Mucosa of stomach (tissue), 1 donor: ENCODE data around the gene ITGA3.

Experiments used
- H3K27me3 ChIP-seq: one replicate; pipeline ENCODE4 v1.7.0; 2013; ENCODE audit warnings: mild to moderate bottlenecking, low read length; ENCODE audit not compliant: control insufficient read depth, insufficient read depth
- H3K36me3 ChIP-seq: one replicate; pipeline ENCODE4 v1.7.0; 2013; ENCODE audit warnings: low read length; ENCODE audit not compliant: control insufficient read depth, insufficient read depth
- H3K4me1 ChIP-seq: one replicate; pipeline ENCODE4 v1.7.0; 2013; ENCODE audit warnings: mild to moderate bottlenecking, low read length; ENCODE audit not compliant: control insufficient read depth, insufficient read depth
- H3K4me3 ChIP-seq: one replicate; pipeline ENCODE4 v1.7.0; 2013; ENCODE audit warnings: low read length
- H3K9ac ChIP-seq: one replicate; pipeline ENCODE4 v1.7.0; 2013; ENCODE audit warnings: mild to moderate bottlenecking, low read length, moderate library complexity
- H3K9me3 ChIP-seq: one replicate; pipeline ENCODE4 v1.7.0; 2013; ENCODE audit warnings: mild to moderate bottlenecking, low read length, moderate library complexity; ENCODE audit not compliant: control insufficient read depth
- donor health status: Pancreatic carcinoma.

The ITGA3 gene

DNA sequence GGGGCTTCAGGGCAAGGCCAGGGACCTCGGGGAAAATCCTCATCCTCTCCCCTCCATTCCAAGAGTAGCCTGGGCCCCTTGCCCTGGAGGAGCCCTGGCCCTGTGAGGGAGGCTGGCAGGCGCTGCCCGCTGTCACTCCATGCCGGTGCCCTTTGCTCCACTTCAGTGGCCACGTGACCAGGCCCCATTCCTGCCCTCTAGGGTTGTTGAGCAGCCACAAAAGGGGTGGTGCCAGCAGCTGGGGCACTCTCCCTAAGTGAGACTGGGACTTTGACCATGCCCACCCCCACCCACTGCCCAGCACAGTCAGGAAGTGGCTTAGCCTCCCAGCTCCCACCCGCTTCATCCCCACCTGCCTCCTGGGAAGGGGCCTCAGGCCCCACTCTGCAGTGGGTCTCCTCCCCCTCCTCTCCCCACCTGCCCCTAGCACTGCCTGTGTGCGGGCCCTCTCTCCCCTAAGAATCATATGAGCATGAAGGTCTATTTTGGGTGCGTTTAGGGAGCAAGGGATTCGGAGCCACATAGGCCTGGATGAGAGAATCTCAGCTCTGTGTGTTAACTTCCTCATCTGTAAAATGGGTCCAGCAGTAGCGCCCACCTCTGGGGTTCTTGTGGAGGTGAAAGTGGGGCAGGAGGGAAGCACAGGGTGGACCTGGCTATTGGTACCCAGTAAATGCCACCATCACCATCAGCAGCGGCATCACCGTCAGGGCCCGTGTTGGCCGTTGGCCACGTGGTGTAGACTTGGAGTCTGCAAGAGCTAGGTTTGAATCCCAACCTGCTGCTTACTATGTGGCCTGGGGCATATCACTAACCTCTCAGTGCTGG, 46.5 kb downstream of the ITGA3 start:
- Histone ChIP-seq H3K9ac (peak overlapping the region; percentile 68), H3K27me3 (no peaks in the 10 kb centered on the region), H3K36me3 (peaks cover 8% of the 10 kb centered on the region), H3K9me3 (no peaks in the 10 kb centered on the region), H3K4me3 (no peak overlapping the region), H3K4me1 (peaks cover 36% of the 10 kb centered on the region)

GRCh38 chr17:50103252-50103651, 47.3 kb downstream of the ITGA3 start:
- no peaks in the 10 kb centered on the region for H3K27me3 ChIP-seq
- H3K4me1 ChIP-seq: peaks cover 36% of the 10 kb centered on the region
- peaks cover 15% of the 10 kb centered on the region for H3K36me3 ChIP-seq
- H3K9me3 ChIP-seq: no peaks in the 10 kb centered on the region
- no peak overlapping the region for H3K9ac ChIP-seq
- no peak overlapping the region for H3K4me3 ChIP-seq

DNA sequence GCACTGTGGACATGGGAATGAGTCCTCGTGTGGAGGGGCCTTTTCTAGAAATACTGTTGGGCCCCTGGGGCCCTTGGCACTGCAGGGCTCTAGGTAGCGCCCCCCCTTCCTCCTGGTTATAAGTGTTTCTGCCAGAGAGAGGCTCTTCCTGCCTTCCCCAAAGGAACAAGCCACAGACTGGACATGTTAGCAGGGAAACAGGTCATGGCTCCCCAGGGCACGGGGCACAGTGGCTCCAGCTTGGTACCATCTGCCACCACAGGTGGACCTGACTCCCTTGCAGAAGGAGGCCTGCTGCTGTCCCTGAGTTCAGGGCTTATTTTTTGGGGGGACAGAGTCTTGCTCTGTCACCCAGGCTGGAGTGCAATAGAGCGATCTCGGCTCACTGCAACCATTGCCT, 48.0 kb downstream of the ITGA3 start:
- Histone ChIP-seq H3K9me3 (no peaks in the 10 kb centered on the region), H3K4me3 (no peak overlapping the region), H3K9ac (no peak overlapping the region), H3K27me3 (no peaks in the 10 kb centered on the region), H3K4me1 (peaks cover 36% of the 10 kb centered on the region), H3K36me3 (peaks cover 15% of the 10 kb centered on the region)

DNA sequence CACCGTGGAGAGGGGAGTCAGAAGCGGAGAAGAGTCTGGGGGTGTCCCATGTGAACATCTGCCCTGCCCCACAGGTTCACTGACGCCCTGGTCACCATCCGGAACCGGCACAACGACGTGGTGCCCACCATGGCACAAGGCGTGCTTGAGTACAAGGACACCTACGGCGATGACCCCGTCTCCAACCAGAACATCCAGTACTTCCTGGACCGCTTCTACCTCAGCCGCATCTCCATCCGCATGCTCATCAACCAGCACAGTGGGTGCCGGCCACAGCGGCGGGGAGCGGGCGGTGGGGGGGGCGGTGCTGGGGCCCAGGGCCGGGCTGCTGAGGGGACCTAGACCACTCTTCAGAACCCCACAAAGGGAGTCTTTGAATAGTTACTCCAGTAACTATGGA, 49.9 kb downstream of the ITGA3 start:
- H3K4me3 ChIP-seq: no peak overlapping the region
- H3K9me3 ChIP-seq: no peaks in the 10 kb centered on the region
- no peak overlapping the region for H3K9ac ChIP-seq
- peaks cover 24% of the 10 kb centered on the region for H3K4me1 ChIP-seq
- no peaks in the 10 kb centered on the region for H3K27me3 ChIP-seq
- peaks cover 10% of the 10 kb centered on the region for H3K36me3 ChIP-seq

- H3K4me1 ChIP-seq: peaks cover 17% of the 10 kb centered on the region
- H3K36me3 ChIP-seq: peaks cover 10% of the 10 kb centered on the region
- no peaks in the 10 kb centered on the region for H3K27me3 ChIP-seq
- H3K9ac ChIP-seq: no peak overlapping the region
- H3K9me3 ChIP-seq: no peaks in the 10 kb centered on the region
- no peak overlapping the region for H3K4me3 ChIP-seq
Observed at GRCh38 chr17:50106393-50107131, 50.7 kb downstream of the ITGA3 start.

DNA sequence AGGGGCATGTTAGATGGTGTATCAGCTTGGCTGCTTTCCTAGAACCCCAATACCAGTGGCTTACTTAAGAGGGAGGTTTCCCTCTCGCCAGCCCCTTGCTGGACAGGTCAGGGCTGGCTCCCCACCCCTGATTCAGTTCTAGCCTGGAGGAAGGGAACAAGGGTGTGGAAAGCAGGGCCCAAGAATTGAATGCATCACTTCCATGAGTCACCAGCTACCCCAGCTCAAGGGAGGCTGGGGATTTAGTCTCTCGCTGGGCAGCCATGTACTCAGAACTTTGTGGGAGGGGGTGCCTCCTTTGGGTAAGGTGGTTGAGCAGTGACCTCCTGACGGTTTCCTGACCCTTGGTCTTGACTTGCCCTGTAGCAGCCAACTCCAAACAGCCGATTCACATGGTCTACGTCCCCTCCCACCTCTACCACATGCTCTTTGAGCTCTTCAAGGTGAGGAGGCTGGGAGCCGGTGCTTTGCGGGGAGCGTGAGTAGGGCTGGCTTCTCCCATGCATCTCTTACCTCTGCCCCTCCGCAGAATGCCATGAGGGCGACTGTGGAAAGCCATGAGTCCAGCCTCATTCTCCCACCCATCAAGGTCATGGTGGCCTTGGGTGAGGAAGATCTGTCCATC, 52.0 kb downstream of the ITGA3 start:
- Histone ChIP-seq H3K4me3 (no peak overlapping the region), H3K9ac (no peak overlapping the region), H3K9me3 (no peaks in the 10 kb centered on the region), H3K27me3 (no peaks in the 10 kb centered on the region), H3K36me3 (peaks cover 10% of the 10 kb centered on the region), H3K4me1 (peaks cover 16% of the 10 kb centered on the region)

GRCh38 chr17:50108556-50108955, 52.6 kb downstream of the ITGA3 start:
- no peak overlapping the region for H3K4me3 ChIP-seq
- peaks cover 10% of the 10 kb centered on the region for H3K36me3 ChIP-seq
- no peaks in the 10 kb centered on the region for H3K27me3 ChIP-seq
- H3K4me1 ChIP-seq: peaks cover 13% of the 10 kb centered on the region
- H3K9ac ChIP-seq: no peak overlapping the region
- no peaks in the 10 kb centered on the region for H3K9me3 ChIP-seq

GRCh38 chr17:50109207-50109606, 53.3 kb downstream of the ITGA3 start:
- Histone ChIP-seq H3K27me3 (no peaks in the 10 kb centered on the region), H3K9me3 (no peaks in the 10 kb centered on the region), H3K4me3 (no peak overlapping the region), H3K9ac (no peak overlapping the region), H3K36me3 (peaks cover 10% of the 10 kb centered on the region), H3K4me1 (peaks cover 13% of the 10 kb centered on the region)

- no peaks in the 10 kb centered on the region for H3K27me3 ChIP-seq
- H3K4me3 ChIP-seq: no peak overlapping the region
- peaks cover 13% of the 10 kb centered on the region for H3K4me1 ChIP-seq
- H3K36me3 ChIP-seq: peaks cover 10% of the 10 kb centered on the region
- H3K9me3 ChIP-seq: no peaks in the 10 kb centered on the region
- no peak overlapping the region for H3K9ac ChIP-seq
Observed at GRCh38 chr17:50109785-50110184, 53.9 kb downstream of the ITGA3 start.

DNA sequence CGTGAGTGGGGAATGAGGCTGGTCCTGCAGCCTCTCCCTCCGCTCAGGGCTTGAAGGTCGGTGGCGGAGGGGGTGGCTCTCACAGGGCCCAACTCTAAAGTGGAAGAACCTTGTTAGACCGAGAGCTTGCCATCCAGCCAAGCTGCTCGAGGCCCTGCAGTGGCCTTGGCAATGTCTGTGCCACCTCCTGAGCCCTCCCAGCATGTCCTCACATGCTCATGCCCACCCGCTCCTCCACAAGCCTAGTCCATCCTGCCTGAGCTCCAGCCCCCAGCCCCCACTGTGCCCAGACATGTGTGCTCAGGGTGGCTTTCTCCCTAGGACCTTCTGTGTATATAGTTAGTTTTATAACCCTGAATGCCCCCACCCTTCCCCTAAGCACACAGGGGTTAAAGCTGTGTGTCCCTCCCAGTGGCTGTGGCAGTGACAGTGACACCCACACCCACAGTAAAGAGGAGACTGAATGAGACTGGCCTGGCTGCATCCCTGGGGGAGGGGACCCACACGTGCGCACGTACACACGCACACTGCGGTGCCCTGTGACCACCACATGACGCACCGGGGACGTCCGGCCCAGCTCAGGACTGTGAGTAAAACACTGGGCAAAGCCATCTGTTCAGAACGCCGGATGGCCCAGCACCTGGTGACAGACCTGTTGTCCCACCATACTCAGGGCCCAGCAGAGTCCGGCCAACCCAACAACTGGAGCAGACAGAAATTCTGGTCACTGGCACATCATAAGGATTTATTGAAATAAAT, 54.9 kb downstream of the ITGA3 start:
- H3K27me3 ChIP-seq: no peaks in the 10 kb centered on the region
- no peak overlapping the region for H3K4me3 ChIP-seq
- peaks cover 13% of the 10 kb centered on the region for H3K4me1 ChIP-seq
- H3K9ac ChIP-seq: no peak overlapping the region
- H3K9me3 ChIP-seq: no peaks in the 10 kb centered on the region
- H3K36me3 ChIP-seq: peaks cover 10% of the 10 kb centered on the region

DNA sequence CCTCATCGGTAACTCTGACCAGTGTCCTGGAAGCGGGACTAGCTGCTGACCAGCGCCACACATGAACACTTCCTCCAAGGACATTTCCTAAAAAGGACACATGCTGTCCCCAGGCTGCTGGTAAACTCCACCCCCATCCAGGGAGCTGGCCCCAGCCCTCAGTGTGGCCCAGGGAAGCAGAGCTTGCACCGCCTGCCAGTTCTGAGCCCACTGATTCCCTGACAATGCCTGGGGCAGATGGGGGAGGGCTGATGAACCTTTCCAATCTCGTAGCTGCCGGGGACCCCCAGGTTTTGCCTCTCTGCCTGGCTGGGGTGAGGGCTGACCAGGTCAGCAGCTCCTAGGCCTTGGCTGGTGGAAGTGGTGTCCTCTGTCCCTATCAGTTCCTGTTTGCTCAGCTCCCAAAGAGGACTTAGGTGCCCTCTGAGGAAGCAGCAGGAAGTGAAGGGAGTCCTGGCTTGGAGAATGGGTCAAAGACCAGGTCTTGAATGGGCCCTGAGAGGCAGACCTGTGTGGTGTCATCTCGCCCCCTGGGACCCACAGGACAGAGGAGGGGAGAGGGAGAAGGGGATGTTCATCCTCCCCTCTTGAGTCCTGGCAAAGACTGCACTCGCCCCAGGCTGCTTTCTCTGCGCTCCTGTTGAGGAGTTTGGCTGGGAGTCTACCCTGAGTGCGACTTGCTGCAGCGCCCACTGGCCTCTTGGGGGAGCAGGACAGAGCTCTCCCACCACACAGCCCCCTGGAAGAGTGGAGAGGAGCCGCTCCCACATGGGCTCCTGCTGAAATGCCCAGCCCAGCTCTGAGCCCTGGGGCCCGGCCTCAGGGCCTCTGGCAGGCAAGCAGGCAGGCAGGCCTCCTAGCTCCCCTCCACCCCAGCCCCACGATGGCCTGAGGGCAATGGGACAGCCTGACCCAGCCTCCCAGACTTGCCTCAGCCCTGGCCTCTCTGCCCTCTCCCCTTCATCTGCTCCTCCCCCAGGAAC, 56.1 kb downstream of the ITGA3 start:
- Histone ChIP-seq H3K9ac (peak overlapping the region; percentile 45), H3K4me3 (no peak overlapping the region), H3K36me3 (peaks cover 10% of the 10 kb centered on the region), H3K9me3 (no peaks in the 10 kb centered on the region), H3K27me3 (peaks cover 3% of the 10 kb centered on the region), H3K4me1 (peaks cover 18% of the 10 kb centered on the region)
